KMS-11 (cell line): ENCODE data around the gene PRDM2.

ENCODE experiments used
- H2AFZ ChIP-seq: fragments of 200-600 bp; sonication (generic); 2 replicates; pipeline ENCODE4 v1.6.1; 2016; ENCODE audit warnings: antibody characterized with exemption, mixed run types, low read depth
- H3K27ac ChIP-seq: fragments of 200-600 bp; sonication (generic); 2 replicates; pipeline ENCODE4 v1.6.1; 2016; ENCODE audit warnings: mild to moderate bottlenecking, mixed run types
- H3K27me3 ChIP-seq: fragments of 200-600 bp; sonication (generic); 2 replicates; pipeline ENCODE4 v1.6.1; 2017; ENCODE audit warnings: mild to moderate bottlenecking, low read depth, mixed run types, moderate library complexity; ENCODE audit not compliant: insufficient read depth
- H3K36me3 ChIP-seq: fragments of 200-600 bp; sonication (generic); 2 replicates; pipeline ENCODE4 v1.6.1; 2017; ENCODE audit warnings: mild to moderate bottlenecking, mixed run types; ENCODE audit not compliant: insufficient read depth
- H3K4me1 ChIP-seq: fragments of 200-600 bp; sonication (generic); 2 replicates; pipeline ENCODE4 v1.6.1; 2016; ENCODE audit warnings: mild to moderate bottlenecking, low read depth, mixed run types; ENCODE audit not compliant: poor library complexity, severe bottlenecking
- H3K4me2 ChIP-seq: fragments of 200-600 bp; sonication (generic); 2 replicates; pipeline ENCODE4 v1.7.0; 2016; ENCODE audit warnings: mild to moderate bottlenecking, mixed run types
- H3K4me3 ChIP-seq: fragments of 200-600 bp; sonication (generic); IDR thresholded peaks from 2 replicates; pipeline ENCODE4 v1.6.1; 2017; ENCODE audit warnings: low read depth, low read length, mixed read lengths; ENCODE audit not compliant: insufficient read depth
- H3K79me2 ChIP-seq: fragments of 200-600 bp; sonication (generic); 2 replicates; pipeline ENCODE4 v1.6.1; 2016; ENCODE audit warnings: low read depth, mixed run types; ENCODE audit not compliant: insufficient read depth
- H3K9ac ChIP-seq: fragments of 200-600 bp; sonication (generic); 2 replicates; pipeline ENCODE4 v1.6.1; 2016; ENCODE audit warnings: mild to moderate bottlenecking, mixed run types
- H4K20me1 ChIP-seq: fragments of 200-600 bp; sonication (generic); 2 replicates; pipeline ENCODE4 v1.6.1; 2016; ENCODE audit warnings: mild to moderate bottlenecking, mixed run types; ENCODE audit not compliant: insufficient read depth
- TF ChIP-seq, protein P1 (sequence below): fragments of 200-600 bp; sonication (generic); conservative IDR thresholded peaks from 2 replicates; pipeline ENCODE4 v1.6.1; 2017; ENCODE audit warnings: low read depth, mild to moderate bottlenecking, antibody characterized with exemption, low read length, moderate library complexity, mixed read lengths

PRDM2 gene

DNA sequence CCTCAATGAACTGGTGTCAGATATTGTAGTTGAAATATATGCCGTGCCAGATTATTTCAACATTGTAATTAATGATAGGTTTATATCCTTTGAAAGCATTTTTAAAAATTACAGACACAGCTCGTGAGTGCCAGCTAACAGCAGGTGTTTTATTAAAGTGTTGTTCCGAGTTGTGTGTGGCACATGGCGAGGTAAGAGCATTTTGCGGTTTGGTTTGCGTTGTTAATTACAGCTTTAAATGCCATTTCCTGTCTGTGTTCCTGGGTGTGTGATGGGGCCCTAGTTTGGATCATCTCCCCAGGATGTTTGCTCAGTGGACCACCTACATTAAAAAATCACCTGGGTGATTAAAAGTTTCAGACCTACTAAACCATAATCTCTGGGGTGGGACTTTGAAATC, 97.4 kb downstream of the PRDM2 start:
- TF ChIP-seq, protein P1, sequence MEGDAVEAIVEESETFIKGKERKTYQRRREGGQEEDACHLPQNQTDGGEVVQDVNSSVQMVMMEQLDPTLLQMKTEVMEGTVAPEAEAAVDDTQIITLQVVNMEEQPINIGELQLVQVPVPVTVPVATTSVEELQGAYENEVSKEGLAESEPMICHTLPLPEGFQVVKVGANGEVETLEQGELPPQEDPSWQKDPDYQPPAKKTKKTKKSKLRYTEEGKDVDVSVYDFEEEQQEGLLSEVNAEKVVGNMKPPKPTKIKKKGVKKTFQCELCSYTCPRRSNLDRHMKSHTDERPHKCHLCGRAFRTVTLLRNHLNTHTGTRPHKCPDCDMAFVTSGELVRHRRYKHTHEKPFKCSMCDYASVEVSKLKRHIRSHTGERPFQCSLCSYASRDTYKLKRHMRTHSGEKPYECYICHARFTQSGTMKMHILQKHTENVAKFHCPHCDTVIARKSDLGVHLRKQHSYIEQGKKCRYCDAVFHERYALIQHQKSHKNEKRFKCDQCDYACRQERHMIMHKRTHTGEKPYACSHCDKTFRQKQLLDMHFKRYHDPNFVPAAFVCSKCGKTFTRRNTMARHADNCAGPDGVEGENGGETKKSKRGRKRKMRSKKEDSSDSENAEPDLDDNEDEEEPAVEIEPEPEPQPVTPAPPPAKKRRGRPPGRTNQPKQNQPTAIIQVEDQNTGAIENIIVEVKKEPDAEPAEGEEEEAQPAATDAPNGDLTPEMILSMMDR, result no peak
- Histone ChIP-seq H2AFZ (no peak overlapping the region), H3K4me1 (no peaks in the 10 kb centered on the region), H3K4me2 (no peak overlapping the region), H3K36me3 (no peaks in the 10 kb centered on the region), H3K27ac (no peak overlapping the region), H4K20me1 (no peaks in the 10 kb centered on the region), H3K79me2 (no peaks in the 10 kb centered on the region), H3K4me3 (no peak overlapping the region), H3K9ac (no peak overlapping the region), H3K27me3 (no peaks in the 10 kb centered on the region)

DNA sequence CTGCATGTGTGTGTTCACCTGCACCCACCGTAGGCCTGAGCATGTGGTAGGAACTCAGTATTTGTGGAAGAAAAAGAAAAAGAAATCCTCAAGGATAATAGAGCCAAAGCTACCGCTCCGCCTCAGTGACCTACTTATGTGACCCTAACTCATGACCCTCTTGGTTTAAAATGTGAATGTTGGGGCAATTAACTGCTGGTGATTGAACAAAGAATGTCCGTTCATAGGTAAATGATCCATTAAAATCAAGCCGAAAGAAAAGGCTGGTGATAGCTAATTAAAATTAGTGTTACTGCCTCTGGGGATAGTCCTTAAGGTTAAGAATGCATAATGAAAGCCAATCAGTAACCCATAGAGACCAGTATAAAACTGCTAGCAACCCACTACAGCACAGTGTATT, 98.1 kb downstream of the PRDM2 start:
- Histone ChIP-seq H3K27me3 (no peaks in the 10 kb centered on the region), H3K4me1 (no peaks in the 10 kb centered on the region), H4K20me1 (no peaks in the 10 kb centered on the region), H3K9ac (no peak overlapping the region), H3K4me3 (no peak overlapping the region), H2AFZ (no peak overlapping the region), H3K36me3 (no peaks in the 10 kb centered on the region), H3K27ac (no peak overlapping the region), H3K4me2 (no peak overlapping the region), H3K79me2 (no peaks in the 10 kb centered on the region)
- TF ChIP-seq, protein P1, result no peak

DNA sequence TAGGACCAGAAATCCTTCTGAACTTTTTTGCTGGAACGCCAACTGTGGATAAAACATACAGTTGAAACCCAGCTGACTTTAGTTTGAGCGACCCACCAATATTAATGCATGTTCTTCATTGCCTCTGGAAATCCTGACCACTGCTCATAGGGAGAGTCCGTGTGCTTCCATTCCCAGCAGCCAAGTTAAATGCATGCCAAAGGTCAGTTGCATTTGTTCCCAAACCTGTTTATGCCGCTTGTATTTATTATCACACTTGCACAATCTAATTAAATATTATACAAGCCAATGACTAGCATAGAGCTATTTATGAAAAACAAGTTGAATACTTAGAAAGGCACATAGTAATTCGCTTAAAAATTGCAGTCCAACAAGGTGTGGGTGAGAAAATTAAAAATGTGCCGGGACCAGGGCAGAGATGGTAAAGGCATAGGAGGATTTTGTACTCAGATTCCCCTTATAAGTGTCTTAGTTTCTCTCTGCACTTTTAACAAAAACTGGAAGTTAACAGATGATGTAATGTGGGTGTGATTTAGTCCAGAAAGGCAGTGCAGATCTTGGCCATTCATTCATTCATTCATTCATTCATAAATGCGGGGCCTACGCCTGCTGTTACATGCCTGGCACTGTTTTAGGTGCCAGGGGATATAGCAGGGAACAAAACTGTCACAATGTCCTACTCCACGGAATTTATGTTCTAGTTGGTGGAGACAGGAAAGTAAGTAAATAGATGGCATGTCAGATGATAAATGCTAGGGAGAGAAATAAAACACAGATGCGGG, 99.7 kb downstream of the PRDM2 start:
- no peaks in the 10 kb centered on the region for H3K4me1 ChIP-seq
- TF ChIP-seq, protein P1, result no peak
- no peaks in the 10 kb centered on the region for H3K36me3 ChIP-seq
- H3K4me2 ChIP-seq, result no peak overlapping the region
- H3K79me2 ChIP-seq, result no peaks in the 10 kb centered on the region
- no peaks in the 10 kb centered on the region for H4K20me1 ChIP-seq
- no peak overlapping the region for H2AFZ ChIP-seq
- no peaks in the 10 kb centered on the region for H3K27me3 ChIP-seq
- H3K4me3 ChIP-seq, result no peak overlapping the region
- H3K9ac ChIP-seq, result no peak overlapping the region
- H3K27ac ChIP-seq, result no peak overlapping the region

DNA sequence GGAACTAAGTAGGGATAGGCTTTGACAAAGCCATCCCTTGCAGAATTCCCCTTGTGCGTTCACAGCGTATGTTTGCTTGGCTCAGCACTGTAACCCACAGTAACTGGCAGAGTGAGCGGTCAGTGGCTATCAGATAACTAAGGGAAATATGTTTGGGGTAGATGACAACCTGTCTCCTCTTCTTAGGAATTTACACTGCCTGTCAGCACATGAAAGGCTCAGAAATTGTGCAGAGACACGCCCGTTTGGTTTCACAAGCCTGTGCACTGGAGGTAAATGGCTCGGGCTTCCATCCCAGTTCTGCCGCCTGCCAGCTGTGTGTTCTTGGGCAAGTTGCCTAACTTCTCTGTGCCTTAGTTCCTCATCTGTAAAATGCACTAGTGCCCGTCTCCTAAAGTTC, 101.2 kb downstream of the PRDM2 start:
- Histone ChIP-seq H3K79me2 (no peaks in the 10 kb centered on the region), H4K20me1 (no peaks in the 10 kb centered on the region), H3K9ac (no peak overlapping the region), H3K27me3 (no peaks in the 10 kb centered on the region), H3K27ac (no peak overlapping the region), H3K4me2 (no peak overlapping the region), H3K4me1 (no peaks in the 10 kb centered on the region), H3K36me3 (no peaks in the 10 kb centered on the region), H3K4me3 (no peak overlapping the region), H2AFZ (no peak overlapping the region)
- TF ChIP-seq, protein P1, result no peak
